ENCODE measurements around the gene PGGHG.

Gene PGGHG

GRCh38 chr11:335779-336658 lies 47.1 kb downstream of the PGGHG start:
- CTCF ChIA-PET = no interaction called here
- no peak for DNase-seq
- Mint-ChIP-seq H3K4me3 (no peak overlapping the region), H3K27me3 (peaks cover 41% of the 10 kb centered on the region), H3K9me3 (no peaks in the 10 kb centered on the region), H3K27ac (no peak overlapping the region), H3K36me3 (peaks cover 1% of the 10 kb centered on the region), H3K4me1 (peaks cover 44% of the 10 kb centered on the region)

GRCh38 chr11:336659-337198 lies 47.8 kb downstream of the PGGHG start:
- Mint-ChIP-seq H3K4me1 (peaks cover 44% of the 10 kb centered on the region), H3K27ac (no peak overlapping the region), H3K36me3 (peaks cover 4% of the 10 kb centered on the region), H3K9me3 (no peaks in the 10 kb centered on the region), H3K4me3 (no peak overlapping the region), H3K27me3 (peaks cover 41% of the 10 kb centered on the region)
- DNase-seq = no peak
- CTCF ChIA-PET = no interaction called here

GRCh38 chr11:337711-338110 lies 48.8 kb downstream of the PGGHG start:
- H3K36me3 Mint-ChIP-seq = peaks cover 4% of the 10 kb centered on the region
- H3K4me3 Mint-ChIP-seq = no peak overlapping the region
- H3K9me3 Mint-ChIP-seq = no peaks in the 10 kb centered on the region
- no peak for DNase-seq
- H3K27me3 Mint-ChIP-seq = peaks cover 38% of the 10 kb centered on the region
- peaks cover 41% of the 10 kb centered on the region for H3K4me1 Mint-ChIP-seq
- CTCF ChIA-PET = no interaction called here
- no peak overlapping the region for H3K27ac Mint-ChIP-seq

GRCh38 chr11:339963-340362 lies 51.0 kb downstream of the PGGHG start:
- CTCF ChIA-PET = interaction anchor here (0.6 to 1.4 kb wide), 5 partner anchors 9 to 179 kb away, joined by 3 to 5 read pairs (median 4); no protein-coding TSS in a partner anchor
- no peak overlapping the region for H3K27ac Mint-ChIP-seq
- H3K4me3 Mint-ChIP-seq = no peak overlapping the region
- peaks cover 31% of the 10 kb centered on the region for H3K27me3 Mint-ChIP-seq
- H3K36me3 Mint-ChIP-seq = peaks cover 3% of the 10 kb centered on the region
- H3K9me3 Mint-ChIP-seq = no peaks in the 10 kb centered on the region
- DNase-seq = no peak
- H3K4me1 Mint-ChIP-seq = peaks cover 36% of the 10 kb centered on the region

GRCh38 chr11:340539-341512 lies 51.9 kb downstream of the PGGHG start:
- Mint-ChIP-seq H3K4me3 (no peak overlapping the region), H3K4me1 (peaks cover 31% of the 10 kb centered on the region), H3K9me3 (no peaks in the 10 kb centered on the region), H3K36me3 (peaks cover 3% of the 10 kb centered on the region), H3K27ac (no peak overlapping the region), H3K27me3 (peaks cover 25% of the 10 kb centered on the region)
- DNase-seq = no peak
- CTCF ChIA-PET = interaction anchor here (0.8 to 1.4 kb wide), 4 partner anchors 8 to 178 kb away, joined by 3 to 5 read pairs (median 4); no protein-coding TSS in a partner anchor

GRCh38 chr11:342328-342727 lies 53.4 kb downstream of the PGGHG start:
- CTCF ChIA-PET = interaction anchor here (1.3 kb wide), 1 partner anchor 13 kb away, joined by 5 read pairs; no protein-coding TSS in a partner anchor
- peaks cover 19% of the 10 kb centered on the region for H3K4me1 Mint-ChIP-seq
- H3K27ac Mint-ChIP-seq = no peak overlapping the region

GRCh38 chr11:344836-345578 lies 56.1 kb downstream of the PGGHG start:
- CTCF ChIA-PET = no interaction called here
- Mint-ChIP-seq H3K27ac (no peak overlapping the region), H3K27me3 (peaks cover 43% of the 10 kb centered on the region), H3K9me3 (no peaks in the 10 kb centered on the region), H3K4me1 (peaks cover 17% of the 10 kb centered on the region), H3K36me3 (peaks cover 3% of the 10 kb centered on the region), H3K4me3 (no peak overlapping the region)
- DNase-seq = no peak

More at GRCh38 chr11:342328-342727, 53.4 kb downstream of the PGGHG start:
- Mint-ChIP-seq H3K36me3 (peaks cover 3% of the 10 kb centered on the region), H3K27me3 (peaks cover 24% of the 10 kb centered on the region), H3K9me3 (no peaks in the 10 kb centered on the region), H3K4me3 (no peak overlapping the region)
- no peak for DNase-seq

All from activated naive CD4-positive, alpha-beta T cell treated with anti-CD3 and anti-CD28 coated beads, Interleukin-2, amount 10 ng/mL, durations not matched to agents 7 days and 5 days (primary cell).